Esophagus squamous epithelium (tissue), 4 donors: ENCODE results near the gene LGR6.

Source experiments
- POLR2A ChIP-seq, 4 donors: fragments of 450-650 bp; IDR thresholded peaks; one replicate each; pipeline ENCODE4 v1.6.1; 2017; ENCODE audit warnings: antibody characterized with exemption in 4 of 4, mild to moderate bottlenecking in 4 of 4, moderate library complexity in 3 of 4
- TF ChIP-seq, protein P1 (sequence below), 6 experiments: fragments of 450-650 bp in 4 of 6; fragments of 200-600 bp in 2 of 6; sonication (generic) in 2 of 6; IDR thresholded peaks; one replicate each; pipeline ENCODE4 v1.5.1; 2016 to 2019; ENCODE audit warnings: antibody characterized with exemption in 6 of 6, mild to moderate bottlenecking in 4 of 6, moderate library complexity in 4 of 6

GRCh38 chr1:202245391-202245790, 51.8 kb downstream of the LGR6 start:
- TF ChIP-seq, protein P1, sequence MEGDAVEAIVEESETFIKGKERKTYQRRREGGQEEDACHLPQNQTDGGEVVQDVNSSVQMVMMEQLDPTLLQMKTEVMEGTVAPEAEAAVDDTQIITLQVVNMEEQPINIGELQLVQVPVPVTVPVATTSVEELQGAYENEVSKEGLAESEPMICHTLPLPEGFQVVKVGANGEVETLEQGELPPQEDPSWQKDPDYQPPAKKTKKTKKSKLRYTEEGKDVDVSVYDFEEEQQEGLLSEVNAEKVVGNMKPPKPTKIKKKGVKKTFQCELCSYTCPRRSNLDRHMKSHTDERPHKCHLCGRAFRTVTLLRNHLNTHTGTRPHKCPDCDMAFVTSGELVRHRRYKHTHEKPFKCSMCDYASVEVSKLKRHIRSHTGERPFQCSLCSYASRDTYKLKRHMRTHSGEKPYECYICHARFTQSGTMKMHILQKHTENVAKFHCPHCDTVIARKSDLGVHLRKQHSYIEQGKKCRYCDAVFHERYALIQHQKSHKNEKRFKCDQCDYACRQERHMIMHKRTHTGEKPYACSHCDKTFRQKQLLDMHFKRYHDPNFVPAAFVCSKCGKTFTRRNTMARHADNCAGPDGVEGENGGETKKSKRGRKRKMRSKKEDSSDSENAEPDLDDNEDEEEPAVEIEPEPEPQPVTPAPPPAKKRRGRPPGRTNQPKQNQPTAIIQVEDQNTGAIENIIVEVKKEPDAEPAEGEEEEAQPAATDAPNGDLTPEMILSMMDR (IDR thresholded peaks at IDR 0.05): no peak
- no peak for TF ChIP-seq POLR2A (IDR thresholded peaks at IDR 0.05)
